ENCODE measurements around the gene PDZRN3.

GRCh38 chr3:73653877-73654276 lies 29.1 kb upstream of the PDZRN3 start:
- no peak for TF ChIP-seq POLR2A (IDR thresholded peaks at IDR 0.05)
- TF ChIP-seq CTCF (IDR thresholded peaks at IDR 0.05): no peak
